Vagina (tissue), 2 donors: ENCODE results near the gene AGXT2. TPM values are rescaled to one million over a fixed set of nuclear protein-coding genes. Genes with fewer than 3 reads are reported as not detected.

Source experiments
- DNase-seq, 2 donors: peaks; one replicate each; pipeline ENCODE4 v3.0.0-alpha.2; 2017; ENCODE audit errors: extremely low spot score in 2 of 2
- H3K27ac ChIP-seq: fragments of 200-600 bp; sonication (generic); one replicate; pipeline ENCODE4 v1.5.1; 2019
- H3K27me3 ChIP-seq: fragments of 200-600 bp; sonication (generic); one replicate; pipeline ENCODE4 v1.5.1; 2019
- H3K36me3 ChIP-seq, 2 donors: fragments of 200-600 bp; sonication (generic); one replicate each; pipeline ENCODE4 v1.5.1; 2017 to 2019
- H3K4me1 ChIP-seq: fragments of 200-600 bp; sonication (generic); one replicate; pipeline ENCODE4 v1.5.1; 2019
- H3K4me3 ChIP-seq, 2 donors: fragments of 200-600 bp; sonication (generic); 1 replicate in 1 of 2; 2 replicates in 1 of 2; pipeline ENCODE4 v1.5.1; 2016 to 2019
- H3K9me3 ChIP-seq: fragments of 200-600 bp; sonication (generic); one replicate; pipeline ENCODE4 v1.5.1; 2019
- POLR2A ChIP-seq, 2 donors: fragments of 450-650 bp; IDR thresholded peaks; one replicate each; pipeline ENCODE4 v1.6.1; 2017; ENCODE audit warnings: antibody characterized with exemption in 2 of 2, mild to moderate bottlenecking in 2 of 2, moderate library complexity in 2 of 2
- POLR2AphosphoS5 ChIP-seq, 2 donors: sonication (generic); formaldehyde crosslinking; IDR thresholded peaks; one replicate each; pipeline ENCODE4 v1.9.0; 2017; ENCODE audit warnings: antibody characterized with exemption in 2 of 2, mild to moderate bottlenecking in 2 of 2, low read depth in 1 of 2; ENCODE audit not compliant: insufficient read depth in 1 of 2
- intact Hi-C: fragments of 100-400 bp; cut with DNase I; formaldehyde crosslinking; loops from one replicate; pipeline ENCODE4 v1.15.1; 2023
- total RNA-seq: library from RNA; depleted of rRNA; stranded (reverse); fragments of >200 nt; gene quantifications from one replicate; pipeline ENCODE4 v1.2.3, GENCODE V29; 2016
- TF ChIP-seq, protein P1 (sequence below), 3 experiments: fragments of 450-650 bp in 2 of 3; fragments of 200-600 bp in 1 of 3; sonication (generic) in 1 of 3; IDR thresholded peaks; one replicate each; pipeline ENCODE4 v1.5.1; 2017 to 2019; ENCODE audit warnings: antibody characterized with exemption in 3 of 3, mild to moderate bottlenecking in 2 of 3, moderate library complexity in 2 of 3

Gene AGXT2
- total RNA-seq, 1 donor from 2014 or later, result not detected

DNA sequence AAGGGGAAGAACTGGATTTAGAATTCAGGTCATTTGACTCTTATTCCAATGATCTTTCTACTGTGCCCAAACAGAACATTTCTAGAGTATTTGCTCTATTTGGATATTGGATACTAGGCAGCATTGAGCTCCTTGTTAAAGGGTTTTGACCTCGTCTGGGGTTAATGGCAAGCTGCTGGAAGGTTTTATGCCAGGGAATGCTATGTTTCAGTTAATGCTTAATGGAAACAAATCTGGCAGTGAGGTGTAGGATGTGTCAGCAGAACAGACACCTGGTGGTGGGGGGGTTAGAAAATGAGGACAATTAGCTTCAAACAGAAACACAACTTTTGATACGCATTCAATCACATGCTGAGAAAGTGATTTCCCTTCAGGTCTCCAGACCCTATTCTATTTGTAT lies 51.5 kb downstream of the AGXT2 start:
- no peaks in the 10 kb centered on the region for H3K36me3 ChIP-seq
- H3K4me3 ChIP-seq, result no peak overlapping the region
- no peaks in the 10 kb centered on the region for H3K9me3 ChIP-seq
- TF ChIP-seq, protein P1, sequence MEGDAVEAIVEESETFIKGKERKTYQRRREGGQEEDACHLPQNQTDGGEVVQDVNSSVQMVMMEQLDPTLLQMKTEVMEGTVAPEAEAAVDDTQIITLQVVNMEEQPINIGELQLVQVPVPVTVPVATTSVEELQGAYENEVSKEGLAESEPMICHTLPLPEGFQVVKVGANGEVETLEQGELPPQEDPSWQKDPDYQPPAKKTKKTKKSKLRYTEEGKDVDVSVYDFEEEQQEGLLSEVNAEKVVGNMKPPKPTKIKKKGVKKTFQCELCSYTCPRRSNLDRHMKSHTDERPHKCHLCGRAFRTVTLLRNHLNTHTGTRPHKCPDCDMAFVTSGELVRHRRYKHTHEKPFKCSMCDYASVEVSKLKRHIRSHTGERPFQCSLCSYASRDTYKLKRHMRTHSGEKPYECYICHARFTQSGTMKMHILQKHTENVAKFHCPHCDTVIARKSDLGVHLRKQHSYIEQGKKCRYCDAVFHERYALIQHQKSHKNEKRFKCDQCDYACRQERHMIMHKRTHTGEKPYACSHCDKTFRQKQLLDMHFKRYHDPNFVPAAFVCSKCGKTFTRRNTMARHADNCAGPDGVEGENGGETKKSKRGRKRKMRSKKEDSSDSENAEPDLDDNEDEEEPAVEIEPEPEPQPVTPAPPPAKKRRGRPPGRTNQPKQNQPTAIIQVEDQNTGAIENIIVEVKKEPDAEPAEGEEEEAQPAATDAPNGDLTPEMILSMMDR (IDR thresholded peaks at IDR 0.05), result no peak
- TF ChIP-seq POLR2A (IDR thresholded peaks at IDR 0.05), result no peak
- TF ChIP-seq POLR2AphosphoS5 (IDR thresholded peaks at IDR 0.05; ENCODE audit: insufficient read depth in 1 of 2, low read depth in 1 of 2), result no peak
- DNase-seq, result no peak
- no peaks in the 10 kb centered on the region for H3K4me1 ChIP-seq
- no peaks in the 10 kb centered on the region for H3K27me3 ChIP-seq
- intact Hi-C loops, result no loop called here
- H3K27ac ChIP-seq, result no peak overlapping the region

DNA sequence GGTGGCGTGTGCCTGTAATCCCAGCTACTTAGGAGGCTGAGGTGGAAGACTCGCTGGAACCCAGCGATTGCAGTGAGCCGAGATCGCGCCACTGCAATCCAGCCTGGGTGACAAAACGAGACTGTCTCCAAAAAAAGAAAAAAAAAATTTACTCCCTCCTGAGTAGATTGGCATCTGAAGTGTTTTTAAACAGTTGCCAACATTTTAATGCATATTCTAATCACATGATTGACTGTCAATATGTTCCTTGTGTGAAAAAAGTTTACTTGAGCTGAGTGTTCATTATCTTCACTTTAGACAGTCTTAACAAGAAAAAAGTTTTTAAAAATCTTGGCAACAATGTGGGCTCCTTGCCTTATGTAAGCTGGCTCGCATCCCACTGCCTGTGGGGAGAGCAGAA lies 53.8 kb downstream of the AGXT2 start:
- Histone ChIP-seq H3K9me3 (no peaks in the 10 kb centered on the region), H3K4me3 (no peak overlapping the region), H3K27ac (no peak overlapping the region), H3K4me1 (no peaks in the 10 kb centered on the region), H3K27me3 (no peaks in the 10 kb centered on the region), H3K36me3 (no peaks in the 10 kb centered on the region)
- no peak for DNase-seq
- TF ChIP-seq POLR2AphosphoS5 (IDR thresholded peaks at IDR 0.05; ENCODE audit: insufficient read depth in 1 of 2, low read depth in 1 of 2) (no peak), POLR2A (IDR thresholded peaks at IDR 0.05) (no peak)
- TF ChIP-seq, protein P1 (IDR thresholded peaks at IDR 0.05), result no peak
- intact Hi-C loops, result no loop called here

- Histone ChIP-seq H3K4me3 (no peak overlapping the region), H3K9me3 (no peaks in the 10 kb centered on the region), H3K36me3 (no peaks in the 10 kb centered on the region), H3K4me1 (no peaks in the 10 kb centered on the region), H3K27me3 (no peaks in the 10 kb centered on the region), H3K27ac (no peak overlapping the region)
- DNase-seq, result no peak
- TF ChIP-seq, protein P1 (IDR thresholded peaks at IDR 0.05), result no peak
- TF ChIP-seq POLR2A (IDR thresholded peaks at IDR 0.05) (no peak), POLR2AphosphoS5 (IDR thresholded peaks at IDR 0.05; ENCODE audit: insufficient read depth in 1 of 2, low read depth in 1 of 2) (no peak)
- intact Hi-C loops, result no loop called here
Measured at GRCh38 chr5:34991486-34992238, 56.1 kb downstream of the AGXT2 start.

DNA sequence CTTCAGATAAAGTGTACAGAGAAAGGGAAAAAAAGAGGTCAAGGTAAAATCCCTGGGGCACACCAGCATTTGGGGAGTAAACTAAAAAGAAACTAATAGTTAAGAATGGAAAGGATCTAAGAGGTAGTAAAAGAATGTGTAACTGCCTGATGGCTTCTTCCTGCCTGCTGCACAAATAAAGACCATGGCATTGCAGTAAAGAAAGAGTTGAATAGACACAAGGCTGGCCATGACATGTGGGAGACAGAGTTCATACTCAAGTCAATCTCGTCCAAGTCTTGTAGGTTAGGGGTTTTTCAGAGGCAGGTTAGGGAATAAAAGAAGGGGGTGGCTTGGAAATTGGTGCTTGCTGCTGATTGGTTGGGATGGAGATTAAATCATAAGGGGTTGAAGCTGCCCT lies 60.8 kb downstream of the AGXT2 start:
- no peaks in the 10 kb centered on the region for H3K36me3 ChIP-seq
- intact Hi-C loops, result no loop called here
- H3K4me1 ChIP-seq, result no peaks in the 10 kb centered on the region
- no peaks in the 10 kb centered on the region for H3K27me3 ChIP-seq
- no peak overlapping the region for H3K4me3 ChIP-seq
- H3K27ac ChIP-seq, result no peak overlapping the region
- TF ChIP-seq POLR2A (IDR thresholded peaks at IDR 0.05) (no peak), POLR2AphosphoS5 (IDR thresholded peaks at IDR 0.05; ENCODE audit: insufficient read depth in 1 of 2, low read depth in 1 of 2) (no peak)
- TF ChIP-seq, protein P1 (IDR thresholded peaks at IDR 0.05), result no peak
- H3K9me3 ChIP-seq, result no peaks in the 10 kb centered on the region
- DNase-seq, result no peak

- Histone ChIP-seq H3K4me3 (no peak overlapping the region), H3K36me3 (no peaks in the 10 kb centered on the region), H3K27me3 (no peaks in the 10 kb centered on the region), H3K4me1 (no peaks in the 10 kb centered on the region), H3K27ac (no peak overlapping the region), H3K9me3 (no peaks in the 10 kb centered on the region)
- TF ChIP-seq, protein P1 (IDR thresholded peaks at IDR 0.05), result no peak
- DNase-seq, result no peak
- intact Hi-C loops, result no loop called here
Measured at GRCh38 chr5:34982823-34983222, 64.9 kb downstream of the AGXT2 start.
